ENCODE results near the gene AKR1C2.
"Not testable (repeated sequence)": the region's sequence is repeated elsewhere in the genome, so short reads cannot be mapped to it uniquely, and the experiment has no call there.

The AKR1C2 gene

GRCh38 chr10:5003127-5004029 lies at the start of gene AKR1C2:
Gene AKR1C2 (minus strand): TSS chr10:5003857. CDS start chr10:5003835, 22 bp downstream.
- DNase-seq (ENCODE audit: low read depth in 2 of 2) = not testable (repeated sequence)

GRCh38 chr10:5052951-5053500 lies 49.4 kb upstream of the AKR1C2 start:
- not testable (repeated sequence) for DNase-seq (ENCODE audit: low read depth in 2 of 2)

- DNase-seq (ENCODE audit: low read depth in 2 of 2) = no peak
Measured at GRCh38 chr10:5047912-5048628, 44.4 kb upstream of the AKR1C2 start.

- DNase-seq (ENCODE audit: low read depth in 2 of 2) = not testable (repeated sequence)
Measured at GRCh38 chr10:5047055-5047454, 43.4 kb upstream of the AKR1C2 start.

- no peak for DNase-seq (ENCODE audit: low read depth in 2 of 2)
Measured at GRCh38 chr10:5046410-5046809, 42.8 kb upstream of the AKR1C2 start.

- DNase-seq (ENCODE audit: low read depth in 2 of 2) = no peak
Measured at GRCh38 chr10:5045095-5045494, 41.4 kb upstream of the AKR1C2 start.

- DNase-seq (ENCODE audit: low read depth in 2 of 2) = no peak
Measured at GRCh38 chr10:5043716-5044115, 40.1 kb upstream of the AKR1C2 start.

- no peak for DNase-seq (ENCODE audit: low read depth in 2 of 2)
Measured at GRCh38 chr10:5042922-5043321, 39.3 kb upstream of the AKR1C2 start.

GRCh38 chr10:5041471-5042023 lies 37.9 kb upstream of the AKR1C2 start:
- no peak for DNase-seq (ENCODE audit: low read depth in 2 of 2)

- DNase-seq (ENCODE audit: low read depth in 2 of 2) = no peak
Measured at GRCh38 chr10:5040781-5041470, 37.3 kb upstream of the AKR1C2 start.

GRCh38 chr10:5040010-5040673 lies 36.5 kb upstream of the AKR1C2 start:
- no peak for DNase-seq (ENCODE audit: low read depth in 2 of 2)

- DNase-seq (ENCODE audit: low read depth in 2 of 2) = peak; percentile 20 to 34
Measured at GRCh38 chr10:5038733-5039132, 35.1 kb upstream of the AKR1C2 start.

- no peak for DNase-seq (ENCODE audit: low read depth in 2 of 2)
Measured at GRCh38 chr10:5038101-5038500, 34.4 kb upstream of the AKR1C2 start.

GRCh38 chr10:5036511-5036910 lies 32.9 kb upstream of the AKR1C2 start:
- no peak for DNase-seq (ENCODE audit: low read depth in 2 of 2)

GRCh38 chr10:5035356-5035755 lies 31.7 kb upstream of the AKR1C2 start:
- DNase-seq (ENCODE audit: low read depth in 2 of 2) = no peak

GRCh38 chr10:5034588-5034987 lies 30.9 kb upstream of the AKR1C2 start:
- no peak for DNase-seq (ENCODE audit: low read depth in 2 of 2)

- peak; percentile 18 to 19 for DNase-seq (ENCODE audit: low read depth in 2 of 2)
Measured at GRCh38 chr10:5033061-5033778, 29.6 kb upstream of the AKR1C2 start.

- DNase-seq (ENCODE audit: low read depth in 2 of 2) = not testable (repeated sequence)
Measured at GRCh38 chr10:5032444-5032843, 28.8 kb upstream of the AKR1C2 start.

- not testable (repeated sequence) for DNase-seq (ENCODE audit: low read depth in 2 of 2)
Measured at GRCh38 chr10:5031588-5031987, 27.9 kb upstream of the AKR1C2 start.

- no peak for DNase-seq (ENCODE audit: low read depth in 2 of 2)
Measured at GRCh38 chr10:5030989-5031388, 27.3 kb upstream of the AKR1C2 start.

Measured in fibroblast of skin of left quadriceps (primary cell).